HG02885 (cell line): ENCODE measurements around the gene SALL3.
"Not testable (repeated sequence)": the region's sequence is repeated elsewhere in the genome, so short reads cannot be mapped to it uniquely, and the experiment has no call there.

Source experiments
- ATAC-seq: cut with Tn5 transposase; IDR thresholded peaks from one replicate; pipeline ENCODE4 v1.9.1; 2021; ENCODE audit warnings: mild to moderate bottlenecking; ENCODE audit not compliant: unreplicated experiment, poor library complexity

Gene SALL3

GRCh38 chr18:78964727-78965126 lies 14.9 kb upstream of the SALL3 start:
- not testable (repeated sequence) for ATAC-seq

GRCh38 chr18:78965260-78965659 lies 14.4 kb upstream of the SALL3 start:
- no peak for ATAC-seq

- no peak for ATAC-seq
These were observed 13.5 kb upstream of the SALL3 start for GRCh38 chr18:78965917-78966792.

GRCh38 chr18:78966793-78967106 lies 12.9 kb upstream of the SALL3 start:
- no peak for ATAC-seq

GRCh38 chr18:78967692-78968091 lies 11.9 kb upstream of the SALL3 start:
- ATAC-seq, result no peak

- no peak for ATAC-seq
These were observed 9.9 kb upstream of the SALL3 start for GRCh38 chr18:78969574-78970315.

GRCh38 chr18:78970774-78971333 lies 8.8 kb upstream of the SALL3 start:
- no peak for ATAC-seq

GRCh38 chr18:78971511-78972245 lies 7.9 kb upstream of the SALL3 start:
- no peak for ATAC-seq

GRCh38 chr18:78972385-78972918 lies 7.2 kb upstream of the SALL3 start:
- ATAC-seq, result no peak

- ATAC-seq, result no peak
These were observed 6.7 kb upstream of the SALL3 start for GRCh38 chr18:78972930-78973331.

- ATAC-seq, result no peak
These were observed 6.1 kb upstream of the SALL3 start for GRCh38 chr18:78973357-78974083.

- ATAC-seq, result no peak
These were observed 5.4 kb upstream of the SALL3 start for GRCh38 chr18:78974115-78974761.

GRCh38 chr18:78975292-78975691 lies 4.3 kb upstream of the SALL3 start:
- no peak for ATAC-seq

GRCh38 chr18:78975699-78976335 lies 3.8 kb upstream of the SALL3 start:
- no peak for ATAC-seq

- no peak for ATAC-seq
These were observed 2.6 kb upstream of the SALL3 start for GRCh38 chr18:78976765-78977636.

GRCh38 chr18:78977637-78978348 lies 1.8 kb upstream of the SALL3 start:
- ATAC-seq, result no peak

- ATAC-seq, result no peak
These were observed 1.1 kb upstream of the SALL3 start for GRCh38 chr18:78978349-78979055.
